K562 (cell line): Measurements from ENCODE around the gene EIF5. TPM values are rescaled to one million over a fixed set of nuclear protein-coding genes. Genes with fewer than 3 reads are reported as not detected.

Source experiments
- ARNT ChIP-seq, 2 experiments: fragments of 450-650 bp; IDR thresholded peaks; 2 replicates each; pipeline ENCODE4 v1.6.1; 2016; ENCODE audit warnings: mild to moderate bottlenecking in 1 of 2
- E2F4 ChIP-seq: sonication (generic); formaldehyde crosslinking; IDR thresholded peaks from 2 replicates; pipeline ENCODE4 v1.8.0; 2022; ENCODE audit warnings: mild to moderate bottlenecking, low read depth, missing genetic modification reagents
- E2F8 ChIP-seq: fragments of 450-650 bp; IDR thresholded peaks from 2 replicates; pipeline ENCODE4 v1.7.1; 2018; ENCODE audit warnings: mild to moderate bottlenecking, low read depth; ENCODE audit not compliant: partially characterized antibody
- HDGF ChIP-seq: fragments of 450-650 bp; IDR thresholded peaks from 2 replicates; pipeline ENCODE4 v1.6.1; 2016
- JUNB ChIP-seq: fragments of 450-650 bp; formaldehyde crosslinking; conservative IDR thresholded peaks from 2 replicates; pipeline ENCODE4 v1.4.0; 2020; ENCODE audit warnings: mild to moderate bottlenecking
- KDM1A ChIP-seq, 2 experiments: fragments of 450-650 bp; IDR thresholded peaks; 2 replicates each; pipeline ENCODE4 v1.6.1; 2016; ENCODE audit warnings: mild to moderate bottlenecking in 2 of 2
- KLF16 ChIP-seq: IDR thresholded peaks from 2 replicates; pipeline ENCODE4 v1.6.1; 2016; ENCODE audit warnings: antibody characterized with exemption
- NR4A1 ChIP-seq, 2 experiments: fragments of 250-450 bp in 1 of 2; fragments of 450-650 bp in 1 of 2; sonication (Bioruptor Pico) in 1 of 2; IDR thresholded peaks; 2 replicates each; pipeline versions ENCODE4 v1.4.0 to v1.6.1; 2016 to 2020; ENCODE audit warnings: mild to moderate bottlenecking in 2 of 2, missing compliant biosample characterization in 1 of 2, missing genetic modification characterization in 1 of 2, moderate library complexity in 1 of 2
- PHB2 ChIP-seq: fragments of 450-650 bp; IDR thresholded peaks from 2 replicates; pipeline ENCODE4 v1.6.1; 2017; ENCODE audit warnings: low read depth
- SNRNP70 ChIP-seq: fragments of 200-400 bp; formaldehyde crosslinking; optimal IDR thresholded peaks from 2 replicates; pipeline ENCODE3; 2017; ENCODE audit warnings: low read depth, low read length
- TCF3 ChIP-seq: sonication (generic); formaldehyde crosslinking; IDR thresholded peaks from 2 replicates; pipeline ENCODE4 v1.4.0; 2020; ENCODE audit warnings: mild to moderate bottlenecking, missing genetic modification reagents
- ZBTB40 ChIP-seq, 2 experiments: fragments of 450-650 bp in 1 of 2; sonication (generic) in 1 of 2; formaldehyde crosslinking in 1 of 2; IDR thresholded peaks; 2 replicates each; pipeline versions ENCODE4 v1.7.1 to v1.9.0; 2016 to 2022; ENCODE audit warnings: inconsistent platforms in 1 of 2, mild to moderate bottlenecking in 1 of 2, missing genetic modification reagents in 1 of 2
- ZNF175 ChIP-seq: fragments of 200-800 bp; sonication (Bioruptor generic); IDR thresholded peaks from 2 replicates; pipeline ENCODE4 v1.6.1; 2016; ENCODE audit warnings: low read depth, mild to moderate bottlenecking, missing genetic modification characterization, missing compliant biosample characterization
- ZNF253 ChIP-seq: fragments of 250-450 bp; sonication (Bioruptor Pico); conservative IDR thresholded peaks from 2 replicates; pipeline ENCODE4 v1.6.1; 2021; ENCODE audit warnings: mild to moderate bottlenecking
- polyA plus RNA-seq, 8 experiments: library from polyadenylated mRNA; depleted of rRNA in 4 of 8; stranded (reverse) in 5 of 8; unstranded in 3 of 8; fragments of >200 nt; fragmentation: Nextera tagmentation in 2 of 8; fragmentation: Illumina TruSeq in 1 of 8; extraction: Ambion mirVana in 2 of 8; extraction: Trizol in 1 of 8; gene quantifications; 2 replicates each; pipeline versions ENCODE4 v1.2.1 to v1.2.3, GENCODE V29; 2011 to 2014; ENCODE audit warnings: inconsistent platforms in 1 of 8, missing spikeins in 1 of 8
- total RNA-seq, 7 experiments: library from RNA; depleted of rRNA in 6 of 7; stranded (reverse); fragments of >200 nt in 6 of 7; fragmentation: Illumina TruSeq in 2 of 7; extraction: Trizol in 2 of 7; gene quantifications; 2 replicates each; pipeline versions ENCODE4 v1.2.1 to v1.2.3, GENCODE V29; 2011 to 2021; ENCODE audit warnings: low replicate concordance in 1 of 7

The EIF5 gene
- total and polyA plus RNA-seq, 9 of the 15 experiments (the other 6 are each of a cell fraction or from before 2014, with no cell fraction given), result 92.7 to 442 (median 190) TPM

GRCh38 chr14:103356024-103356682, 22.1 kb downstream of the EIF5 start (continued):
- no peak for TF ChIP-seq E2F8
- no peak for TF ChIP-seq SNRNP70
- TF ChIP-seq HDGF, result no peak
- TF ChIP-seq JUNB, result no peak
- TF ChIP-seq KDM1A (IDR thresholded peaks at IDR 0.05), result no peak
- no peak for TF ChIP-seq E2F4 (CRISPR knock-in tag)
- no peak for TF ChIP-seq NR4A1 (CRISPR knock-in tag; IDR thresholded peaks at IDR 0.05)
- no peak for TF ChIP-seq NR4A1 (tag; IDR thresholded peaks at IDR 0.05)
- TF ChIP-seq KLF16, result no peak
- TF ChIP-seq PHB2, result no peak
- 0 out of 4 replicates have a peak, but pooled peaks of 1 of the 2 experiments have one; percentile 28 for TF ChIP-seq ARNT (IDR thresholded peaks at IDR 0.05)
- TF ChIP-seq TCF3 (CRISPR knock-in tag), result no peak
- TF ChIP-seq ZNF253 (CRISPR knock-in tag), result no peak
- no peak for TF ChIP-seq ZNF175 (CRISPR knock-in tag)
- no peak for TF ChIP-seq ZBTB40 (IDR thresholded peaks at IDR 0.05)
- TF ChIP-seq ZBTB40 (CRISPR knock-in tag; IDR thresholded peaks at IDR 0.05), result no peak
